WERI-Rb-1 (cell line): ENCODE measurements around the gene RELN.
"Not testable (repeated sequence)": the region's sequence is repeated elsewhere in the genome, so short reads cannot be mapped to it uniquely, and the experiment has no call there.

Source experiments
- DNase-seq: peaks from one replicate; pipeline ENCODE4 v3.0.0-alpha.2; 2020
- H3K27ac ChIP-seq: fragments of 250-450 bp; sonication (Bioruptor Pico); 2 replicates; pipeline ENCODE4 v1.5.1; 2020; ENCODE audit warnings: mild to moderate bottlenecking, moderate library complexity
- H3K27me3 ChIP-seq: fragments of 250-450 bp; sonication (Bioruptor Pico); 2 replicates; pipeline ENCODE4 v1.5.1; 2021; ENCODE audit warnings: mild to moderate bottlenecking, low read depth, moderate library complexity; ENCODE audit not compliant: insufficient read depth, severe bottlenecking
- H3K36me3 ChIP-seq: fragments of 250-450 bp; sonication (Bioruptor Pico); 2 replicates; pipeline ENCODE4 v1.5.1; 2020; ENCODE audit warnings: mild to moderate bottlenecking, moderate library complexity
- H3K4me3 ChIP-seq: 2 replicates; pipeline ENCODE4 v1.5.1; 2011; ENCODE audit warnings: low read depth, mild to moderate bottlenecking, control low read depth, low read length
- H3K9me3 ChIP-seq: fragments of 250-450 bp; sonication (Bioruptor Pico); 2 replicates; pipeline ENCODE4 v1.5.1; 2021; ENCODE audit warnings: mild to moderate bottlenecking, moderate library complexity; ENCODE audit not compliant: severe bottlenecking
- CTCF ChIP-seq: IDR thresholded peaks from 2 replicates; pipeline ENCODE4 v1.5.1; 2011; ENCODE audit warnings: low read depth, mild to moderate bottlenecking, control low read depth, inconsistent platforms, low read length

RELN gene

GRCh38 chr7:103902917-103903316, 86.5 kb downstream of the RELN start:
- H3K9me3 ChIP-seq = no peaks in the 10 kb centered on the region
- no peaks in the 10 kb centered on the region for H3K27me3 ChIP-seq
- no peak for TF ChIP-seq CTCF
- no peaks in the 10 kb centered on the region for H3K36me3 ChIP-seq
- no peak overlapping the region for H3K27ac ChIP-seq
- no peak overlapping the region for H3K4me3 ChIP-seq
- no peak for DNase-seq

GRCh38 chr7:103896826-103897225, 92.6 kb downstream of the RELN start:
- not testable (repeated sequence) for H3K27me3 ChIP-seq, H3K36me3 ChIP-seq, H3K4me3 ChIP-seq, H3K27ac ChIP-seq, H3K9me3 ChIP-seq, DNase-seq

- no peaks in the 10 kb centered on the region for H3K27me3 ChIP-seq
- H3K4me3 ChIP-seq = no peak overlapping the region
- DNase-seq = no peak
- no peak for TF ChIP-seq CTCF
- H3K27ac ChIP-seq = no peak overlapping the region
- H3K9me3 ChIP-seq = no peaks in the 10 kb centered on the region
- no peaks in the 10 kb centered on the region for H3K36me3 ChIP-seq
Observed at GRCh38 chr7:103894656-103895596, 94.5 kb downstream of the RELN start.

- Histone ChIP-seq H3K27me3 (no peaks in the 10 kb centered on the region), H3K36me3 (no peaks in the 10 kb centered on the region), H3K27ac (no peak overlapping the region), H3K4me3 (no peak overlapping the region), H3K9me3 (no peaks in the 10 kb centered on the region)
- DNase-seq = no peak
- TF ChIP-seq CTCF = no peak
Observed at GRCh38 chr7:103893350-103893749, 96.1 kb downstream of the RELN start.

- no peak for DNase-seq
- Histone ChIP-seq H3K4me3 (no peak overlapping the region), H3K27me3 (no peaks in the 10 kb centered on the region), H3K36me3 (no peaks in the 10 kb centered on the region), H3K27ac (no peak overlapping the region), H3K9me3 (no peaks in the 10 kb centered on the region)
- no peak for TF ChIP-seq CTCF
Observed at GRCh38 chr7:103889451-103889850, 100.0 kb downstream of the RELN start.

GRCh38 chr7:103888603-103889153, 100.8 kb downstream of the RELN start:
- Histone ChIP-seq H3K27ac (no peak overlapping the region), H3K4me3 (no peak overlapping the region), H3K27me3 (no peaks in the 10 kb centered on the region), H3K9me3 (no peaks in the 10 kb centered on the region), H3K36me3 (no peaks in the 10 kb centered on the region)
- TF ChIP-seq CTCF = no peak
- DNase-seq = no peak
